Measurements from ENCODE around the gene DOCK2.

DNA sequence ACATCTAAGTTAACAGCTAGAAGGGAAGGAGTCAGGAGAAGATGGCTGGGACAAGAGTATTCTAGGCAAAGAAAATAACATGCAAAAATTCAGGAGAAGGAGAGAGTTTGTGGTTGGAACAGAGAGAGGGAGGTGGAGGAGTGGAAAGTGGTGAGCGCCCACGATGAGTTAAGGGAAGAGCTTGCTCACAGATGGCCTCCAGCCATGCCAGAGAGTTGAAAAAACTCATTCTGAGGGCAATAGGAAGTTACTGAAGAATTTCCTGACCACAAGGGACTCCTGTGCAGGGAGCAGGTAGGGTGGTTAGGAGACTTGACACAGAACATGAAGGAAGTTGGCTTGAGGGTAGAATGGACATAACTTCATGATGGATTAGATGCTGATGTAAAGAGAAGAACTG is 159.7 kb downstream of the DOCK2 start:
- TF ChIP-seq, protein P1, sequence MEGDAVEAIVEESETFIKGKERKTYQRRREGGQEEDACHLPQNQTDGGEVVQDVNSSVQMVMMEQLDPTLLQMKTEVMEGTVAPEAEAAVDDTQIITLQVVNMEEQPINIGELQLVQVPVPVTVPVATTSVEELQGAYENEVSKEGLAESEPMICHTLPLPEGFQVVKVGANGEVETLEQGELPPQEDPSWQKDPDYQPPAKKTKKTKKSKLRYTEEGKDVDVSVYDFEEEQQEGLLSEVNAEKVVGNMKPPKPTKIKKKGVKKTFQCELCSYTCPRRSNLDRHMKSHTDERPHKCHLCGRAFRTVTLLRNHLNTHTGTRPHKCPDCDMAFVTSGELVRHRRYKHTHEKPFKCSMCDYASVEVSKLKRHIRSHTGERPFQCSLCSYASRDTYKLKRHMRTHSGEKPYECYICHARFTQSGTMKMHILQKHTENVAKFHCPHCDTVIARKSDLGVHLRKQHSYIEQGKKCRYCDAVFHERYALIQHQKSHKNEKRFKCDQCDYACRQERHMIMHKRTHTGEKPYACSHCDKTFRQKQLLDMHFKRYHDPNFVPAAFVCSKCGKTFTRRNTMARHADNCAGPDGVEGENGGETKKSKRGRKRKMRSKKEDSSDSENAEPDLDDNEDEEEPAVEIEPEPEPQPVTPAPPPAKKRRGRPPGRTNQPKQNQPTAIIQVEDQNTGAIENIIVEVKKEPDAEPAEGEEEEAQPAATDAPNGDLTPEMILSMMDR (IDR thresholded peaks at IDR 0.05; ENCODE audit: low read length) = no peak
- no peak for TF ChIP-seq EZH2 (optimal IDR thresholded peaks at IDR 0.05; ENCODE audit: low read depth, low read length)

Data from MM.1S (cell line).